ENCODE results near the gene ARHGDIB. TPM values are rescaled to one million over a fixed set of nuclear protein-coding genes. Genes with fewer than 3 reads are reported as not detected.

Gene ARHGDIB
- total RNA-seq, 1 experiment from 2014 or later = 1.6 TPM

DNA sequence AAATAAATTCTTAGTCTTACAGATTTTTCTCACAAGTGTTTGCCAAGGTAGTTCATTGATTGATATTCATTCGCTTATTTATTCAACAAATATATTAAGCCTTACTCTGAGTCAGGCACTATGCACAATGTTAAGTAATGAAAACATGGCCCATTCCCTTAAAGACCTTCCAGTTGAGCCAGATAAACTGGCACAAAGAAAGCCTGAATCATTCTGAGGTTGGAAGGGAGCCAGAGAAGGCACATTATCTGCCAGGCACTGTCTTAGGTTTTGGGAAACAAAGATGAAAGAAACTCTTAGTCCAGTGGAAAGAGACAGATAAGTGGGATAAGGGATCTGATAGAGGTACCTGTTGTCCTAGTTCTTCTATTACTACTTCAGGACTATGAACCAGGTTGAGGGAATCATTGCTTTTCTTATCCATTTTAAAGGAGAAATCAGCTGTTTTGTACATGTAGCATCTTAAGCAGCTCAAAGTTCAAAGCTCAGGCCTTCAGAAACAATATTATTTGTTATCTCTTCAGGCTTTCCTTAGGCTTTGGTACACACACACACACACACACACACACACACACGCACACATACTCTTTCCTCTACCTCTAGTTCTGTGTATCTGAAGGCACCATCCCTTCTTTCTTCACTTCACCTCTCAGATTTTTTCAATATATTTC is 38.4 kb upstream of the ARHGDIB start (continued):
- TF ChIP-seq, protein P1, sequence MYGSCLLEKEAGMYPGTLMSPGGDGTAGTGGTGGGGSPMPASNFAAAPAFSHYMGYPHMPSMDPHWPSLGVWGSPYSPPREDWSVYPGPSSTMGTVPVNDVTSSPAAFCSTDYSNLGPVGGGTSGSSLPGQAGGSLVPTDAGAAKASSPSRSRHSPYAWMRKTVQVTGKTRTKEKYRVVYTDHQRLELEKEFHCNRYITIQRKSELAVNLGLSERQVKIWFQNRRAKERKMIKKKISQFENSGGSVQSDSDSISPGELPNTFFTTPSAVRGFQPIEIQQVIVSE (CRISPR knock-in tag; IDR thresholded peaks at IDR 0.05; ENCODE audit: borderline replicate concordance) = no peak
- TF ChIP-seq GABPB1 (CRISPR knock-in tag; IDR thresholded peaks at IDR 0.05) = no peak
- TF ChIP-seq TCF7 (CRISPR knock-in tag; IDR thresholded peaks at IDR 0.05; ENCODE audit: low read depth) = no peak
- TF ChIP-seq, protein P2, sequence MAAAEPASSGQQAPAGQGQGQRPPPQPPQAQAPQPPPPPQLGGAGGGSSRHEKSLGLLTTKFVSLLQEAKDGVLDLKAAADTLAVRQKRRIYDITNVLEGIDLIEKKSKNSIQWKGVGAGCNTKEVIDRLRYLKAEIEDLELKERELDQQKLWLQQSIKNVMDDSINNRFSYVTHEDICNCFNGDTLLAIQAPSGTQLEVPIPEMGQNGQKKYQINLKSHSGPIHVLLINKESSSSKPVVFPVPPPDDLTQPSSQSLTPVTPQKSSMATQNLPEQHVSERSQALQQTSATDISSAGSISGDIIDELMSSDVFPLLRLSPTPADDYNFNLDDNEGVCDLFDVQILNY (CRISPR knock-in tag; IDR thresholded peaks at IDR 0.05) = no peak
- TF ChIP-seq CREB1 (CRISPR knock-in tag; IDR thresholded peaks at IDR 0.05) = no peak
- TF ChIP-seq, protein P3, sequence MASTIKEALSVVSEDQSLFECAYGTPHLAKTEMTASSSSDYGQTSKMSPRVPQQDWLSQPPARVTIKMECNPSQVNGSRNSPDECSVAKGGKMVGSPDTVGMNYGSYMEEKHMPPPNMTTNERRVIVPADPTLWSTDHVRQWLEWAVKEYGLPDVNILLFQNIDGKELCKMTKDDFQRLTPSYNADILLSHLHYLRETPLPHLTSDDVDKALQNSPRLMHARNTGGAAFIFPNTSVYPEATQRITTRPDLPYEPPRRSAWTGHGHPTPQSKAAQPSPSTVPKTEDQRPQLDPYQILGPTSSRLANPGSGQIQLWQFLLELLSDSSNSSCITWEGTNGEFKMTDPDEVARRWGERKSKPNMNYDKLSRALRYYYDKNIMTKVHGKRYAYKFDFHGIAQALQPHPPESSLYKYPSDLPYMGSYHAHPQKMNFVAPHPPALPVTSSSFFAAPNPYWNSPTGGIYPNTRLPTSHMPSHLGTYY (CRISPR knock-in tag; IDR thresholded peaks at IDR 0.05) = no peak
- TF ChIP-seq FOXP1 (CRISPR knock-in tag; IDR thresholded peaks at IDR 0.05; ENCODE audit: borderline replicate concordance) = no peak
- TF ChIP-seq FOXJ3 (CRISPR knock-in tag; IDR thresholded peaks at IDR 0.05; ENCODE audit: borderline replicate concordance) = no peak
- no peak for TF ChIP-seq NFATC4 (CRISPR knock-in tag; IDR thresholded peaks at IDR 0.05)
- TF ChIP-seq, protein P4, sequence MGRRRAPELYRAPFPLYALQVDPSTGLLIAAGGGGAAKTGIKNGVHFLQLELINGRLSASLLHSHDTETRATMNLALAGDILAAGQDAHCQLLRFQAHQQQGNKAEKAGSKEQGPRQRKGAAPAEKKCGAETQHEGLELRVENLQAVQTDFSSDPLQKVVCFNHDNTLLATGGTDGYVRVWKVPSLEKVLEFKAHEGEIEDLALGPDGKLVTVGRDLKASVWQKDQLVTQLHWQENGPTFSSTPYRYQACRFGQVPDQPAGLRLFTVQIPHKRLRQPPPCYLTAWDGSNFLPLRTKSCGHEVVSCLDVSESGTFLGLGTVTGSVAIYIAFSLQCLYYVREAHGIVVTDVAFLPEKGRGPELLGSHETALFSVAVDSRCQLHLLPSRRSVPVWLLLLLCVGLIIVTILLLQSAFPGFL (CRISPR knock-in tag; IDR thresholded peaks at IDR 0.05; ENCODE audit: borderline replicate concordance) = no peak
- no peak for TF ChIP-seq RELA (CRISPR knock-in tag; IDR thresholded peaks at IDR 0.05; ENCODE audit: borderline replicate concordance)
- TF ChIP-seq, protein P5, sequence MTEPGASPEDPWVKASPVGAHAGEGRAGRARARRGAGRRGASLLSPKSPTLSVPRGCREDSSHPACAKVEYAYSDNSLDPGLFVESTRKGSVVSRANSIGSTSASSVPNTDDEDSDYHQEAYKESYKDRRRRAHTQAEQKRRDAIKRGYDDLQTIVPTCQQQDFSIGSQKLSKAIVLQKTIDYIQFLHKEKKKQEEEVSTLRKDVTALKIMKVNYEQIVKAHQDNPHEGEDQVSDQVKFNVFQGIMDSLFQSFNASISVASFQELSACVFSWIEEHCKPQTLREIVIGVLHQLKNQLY (CRISPR knock-in tag; IDR thresholded peaks at IDR 0.05) = no peak

DNA sequence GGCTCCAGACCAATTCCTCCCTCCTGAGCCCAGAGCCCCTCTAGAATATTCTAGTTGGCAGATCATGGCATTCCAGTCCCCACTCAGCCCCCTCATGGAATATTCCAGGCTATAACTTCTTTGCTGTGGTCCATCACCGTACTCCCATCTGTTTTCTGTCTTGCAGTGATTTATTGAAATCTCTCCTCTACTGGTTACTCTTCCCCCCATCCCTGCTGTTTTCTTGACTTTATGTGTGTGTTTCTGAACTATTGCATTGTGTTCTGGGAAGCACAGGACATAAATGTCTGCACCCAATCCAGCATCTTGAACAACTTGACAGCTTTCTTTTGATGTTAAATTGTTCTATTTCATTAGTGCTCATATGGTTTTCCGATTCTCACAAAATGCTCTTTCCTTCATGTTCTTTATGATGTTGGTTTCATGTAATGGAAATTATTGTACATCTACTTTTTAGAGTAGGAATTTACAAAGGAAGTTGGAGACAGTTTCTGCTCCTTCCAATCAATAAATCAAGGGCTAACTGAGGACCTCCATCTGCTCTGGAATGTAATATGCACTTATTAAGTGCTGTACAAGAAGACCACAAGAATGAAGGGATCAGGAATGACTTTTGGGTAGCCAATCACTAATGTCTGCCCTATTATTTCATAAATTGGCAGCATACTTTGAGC is 37.8 kb upstream of the ARHGDIB start:
- H3K27me3 Mint-ChIP-seq (ENCODE audit: low read depth) = no peaks in the 10 kb centered on the region
- TF ChIP-seq, protein P6, sequence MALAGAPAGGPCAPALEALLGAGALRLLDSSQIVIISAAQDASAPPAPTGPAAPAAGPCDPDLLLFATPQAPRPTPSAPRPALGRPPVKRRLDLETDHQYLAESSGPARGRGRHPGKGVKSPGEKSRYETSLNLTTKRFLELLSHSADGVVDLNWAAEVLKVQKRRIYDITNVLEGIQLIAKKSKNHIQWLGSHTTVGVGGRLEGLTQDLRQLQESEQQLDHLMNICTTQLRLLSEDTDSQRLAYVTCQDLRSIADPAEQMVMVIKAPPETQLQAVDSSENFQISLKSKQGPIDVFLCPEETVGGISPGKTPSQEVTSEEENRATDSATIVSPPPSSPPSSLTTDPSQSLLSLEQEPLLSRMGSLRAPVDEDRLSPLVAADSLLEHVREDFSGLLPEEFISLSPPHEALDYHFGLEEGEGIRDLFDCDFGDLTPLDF (CRISPR knock-in tag; IDR thresholded peaks at IDR 0.05) = no peak
- TF ChIP-seq FOXJ3 (CRISPR knock-in tag; IDR thresholded peaks at IDR 0.05; ENCODE audit: borderline replicate concordance) (no peak), TP53 (CRISPR knock-in tag; IDR thresholded peaks at IDR 0.05) (no peak), NFATC4 (CRISPR knock-in tag; IDR thresholded peaks at IDR 0.05) (no peak), GRHL2 (CRISPR knock-in tag; IDR thresholded peaks at IDR 0.05; ENCODE audit: insufficient replicate concordance, severe bottlenecking) (no peak), CBFB (CRISPR knock-in tag; IDR thresholded peaks at IDR 0.05; ENCODE audit: low read depth) (no peak)
- TF ChIP-seq, protein P7, sequence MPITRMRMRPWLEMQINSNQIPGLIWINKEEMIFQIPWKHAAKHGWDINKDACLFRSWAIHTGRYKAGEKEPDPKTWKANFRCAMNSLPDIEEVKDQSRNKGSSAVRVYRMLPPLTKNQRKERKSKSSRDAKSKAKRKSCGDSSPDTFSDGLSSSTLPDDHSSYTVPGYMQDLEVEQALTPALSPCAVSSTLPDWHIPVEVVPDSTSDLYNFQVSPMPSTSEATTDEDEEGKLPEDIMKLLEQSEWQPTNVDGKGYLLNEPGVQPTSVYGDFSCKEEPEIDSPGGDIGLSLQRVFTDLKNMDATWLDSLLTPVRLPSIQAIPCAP (CRISPR knock-in tag; IDR thresholded peaks at IDR 0.05) = no peak
- TF ChIP-seq, protein P8, sequence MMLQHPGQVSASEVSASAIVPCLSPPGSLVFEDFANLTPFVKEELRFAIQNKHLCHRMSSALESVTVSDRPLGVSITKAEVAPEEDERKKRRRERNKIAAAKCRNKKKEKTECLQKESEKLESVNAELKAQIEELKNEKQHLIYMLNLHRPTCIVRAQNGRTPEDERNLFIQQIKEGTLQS (CRISPR knock-in tag; conservative IDR thresholded peaks at IDR 0.05) = no peak
- TF ChIP-seq, protein P4 (CRISPR knock-in tag; IDR thresholded peaks at IDR 0.05; ENCODE audit: borderline replicate concordance) = no peak
- TF ChIP-seq, protein P9, sequence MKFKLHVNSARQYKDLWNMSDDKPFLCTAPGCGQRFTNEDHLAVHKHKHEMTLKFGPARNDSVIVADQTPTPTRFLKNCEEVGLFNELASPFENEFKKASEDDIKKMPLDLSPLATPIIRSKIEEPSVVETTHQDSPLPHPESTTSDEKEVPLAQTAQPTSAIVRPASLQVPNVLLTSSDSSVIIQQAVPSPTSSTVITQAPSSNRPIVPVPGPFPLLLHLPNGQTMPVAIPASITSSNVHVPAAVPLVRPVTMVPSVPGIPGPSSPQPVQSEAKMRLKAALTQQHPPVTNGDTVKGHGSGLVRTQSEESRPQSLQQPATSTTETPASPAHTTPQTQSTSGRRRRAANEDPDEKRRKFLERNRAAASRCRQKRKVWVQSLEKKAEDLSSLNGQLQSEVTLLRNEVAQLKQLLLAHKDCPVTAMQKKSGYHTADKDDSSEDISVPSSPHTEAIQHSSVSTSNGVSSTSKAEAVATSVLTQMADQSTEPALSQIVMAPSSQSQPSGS (CRISPR knock-in tag; IDR thresholded peaks at IDR 0.05; ENCODE audit: borderline replicate concordance, low read depth) = no peak
- TF ChIP-seq, protein P3 (CRISPR knock-in tag; IDR thresholded peaks at IDR 0.05) = no peak
- CTCF ChIA-PET = no interaction called here
- H3K36me3 Mint-ChIP-seq = no peaks in the 10 kb centered on the region
- H3K4me3 Mint-ChIP-seq = no peak overlapping the region
- DNase-seq (ENCODE audit: low spot score) (no peak), ATAC-seq (no peak)
- peaks cover 12% of the 10 kb centered on the region for H3K4me1 Mint-ChIP-seq
- POLR2A ChIA-PET = no interaction called here
- no peaks in the 10 kb centered on the region for H3K9me3 Mint-ChIP-seq
- no peak overlapping the region; the same call in 1 of the 2 replicates for H3K27ac Mint-ChIP-seq

All from WTC11 (cell line).